Large intestine (tissue), 3 donors: ENCODE results near the gene ABLIM1. TPM values are rescaled to one million over a fixed set of nuclear protein-coding genes. Genes with fewer than 3 reads are reported as not detected.

Experiments
- DNase-seq, 2 donors: peaks; one replicate each; pipeline versions ENCODE4 v3.0.0 to v3.0.0-alpha.2; 2013
- H3K27ac ChIP-seq: one replicate; pipeline ENCODE4 v1.5.1; 2013; ENCODE audit warnings: low read length
- H3K27me3 ChIP-seq: 2 replicates; pipeline ENCODE4 v1.6.1; 2013; ENCODE audit warnings: low read length; ENCODE audit not compliant: control insufficient read depth, insufficient read depth
- H3K36me3 ChIP-seq: 2 replicates; pipeline ENCODE4 v1.6.1; 2013; ENCODE audit warnings: low read length; ENCODE audit not compliant: control insufficient read depth, insufficient read depth
- H3K4me1 ChIP-seq: one replicate; pipeline ENCODE4 v1.6.1; 2013; ENCODE audit warnings: low read length; ENCODE audit not compliant: control insufficient read depth, insufficient read depth
- H3K4me3 ChIP-seq: one replicate; pipeline ENCODE4 v1.5.1; 2013; ENCODE audit warnings: low read length
- H3K9me3 ChIP-seq: one replicate; pipeline ENCODE4 v1.6.1; 2013; ENCODE audit warnings: mild to moderate bottlenecking, low read depth, low read length, moderate library complexity; ENCODE audit not compliant: control insufficient read depth
- WGBS: methylation state at CpG from one replicate; pipeline ENCODE4 v1.1.5; 2013; ENCODE audit warnings: low lambda C conversion rate; ENCODE audit not compliant: insufficient coverage; 5-methylcytosine and 5-hydroxymethylcytosine counted together
- polyA plus RNA-seq: library from polyadenylated mRNA; unstranded; fragments of 120-200 nt; gene quantifications from one replicate; pipeline ENCODE4 v1.2.1, GENCODE V29; 2013

The ABLIM1 gene
- polyA plus RNA-seq, 1 donor, result 54.9 TPM

DNA sequence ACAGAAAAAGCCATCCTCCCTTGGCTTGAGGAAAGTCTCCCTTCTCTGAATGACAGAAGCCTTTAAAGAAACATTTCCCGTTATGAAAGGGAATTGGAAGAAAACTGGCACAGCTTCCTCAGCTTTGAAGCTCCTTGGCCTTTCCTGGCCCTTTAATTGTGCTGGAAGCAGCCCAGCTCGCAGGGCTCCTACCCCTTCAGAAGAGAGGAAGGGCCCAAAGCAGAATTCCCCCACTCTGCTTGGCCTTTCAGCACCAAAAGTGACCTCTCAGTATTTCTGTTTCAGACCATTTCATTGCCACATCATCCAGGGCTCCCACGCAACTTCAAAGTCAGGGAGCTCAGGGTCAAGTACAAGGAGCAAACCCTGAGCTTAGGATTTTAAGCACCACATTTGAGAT is 258.0 kb downstream of the ABLIM1 start:
- Histone ChIP-seq H3K36me3 (no peaks in the 10 kb centered on the region), H3K4me3 (no peak overlapping the region), H3K9me3 (peaks cover 8% of the 10 kb centered on the region), H3K27me3 (peaks cover 53% of the 10 kb centered on the region), H3K27ac (peak overlapping the region; percentile 6), H3K4me1 (peaks cover 12% of the 10 kb centered on the region)
- DNase-seq, result no peak
- no CpG with 5 or more reads among the region's 3 CpGs for WGBS

DNA sequence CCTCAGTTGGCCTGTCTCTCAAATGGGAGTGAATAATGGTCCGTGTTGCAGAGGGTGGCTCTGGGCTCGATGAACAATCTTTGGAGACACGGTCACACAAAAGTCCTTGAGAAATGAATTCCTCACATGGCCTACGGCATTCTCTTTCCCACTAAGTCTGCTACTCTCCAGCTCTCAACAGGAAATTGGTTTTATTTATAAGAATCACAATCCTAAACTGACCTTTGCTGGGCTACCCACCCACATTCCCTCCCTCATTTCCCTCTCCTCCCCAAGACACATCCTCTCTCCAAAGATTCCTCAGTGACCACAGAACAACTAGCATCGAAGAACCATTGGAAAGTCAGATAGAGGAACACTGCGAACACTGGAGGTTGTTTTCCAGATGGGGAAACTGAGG is 258.5 kb downstream of the ABLIM1 start:
- Histone ChIP-seq H3K4me1 (peaks cover 8% of the 10 kb centered on the region), H3K27ac (no peak overlapping the region), H3K27me3 (peaks cover 51% of the 10 kb centered on the region), H3K36me3 (no peaks in the 10 kb centered on the region), H3K9me3 (peaks cover 8% of the 10 kb centered on the region), H3K4me3 (no peak overlapping the region)
- DNase-seq, result no peak
- WGBS, result 75% methylated on average over 2 of the region's 6 CpGs

DNA sequence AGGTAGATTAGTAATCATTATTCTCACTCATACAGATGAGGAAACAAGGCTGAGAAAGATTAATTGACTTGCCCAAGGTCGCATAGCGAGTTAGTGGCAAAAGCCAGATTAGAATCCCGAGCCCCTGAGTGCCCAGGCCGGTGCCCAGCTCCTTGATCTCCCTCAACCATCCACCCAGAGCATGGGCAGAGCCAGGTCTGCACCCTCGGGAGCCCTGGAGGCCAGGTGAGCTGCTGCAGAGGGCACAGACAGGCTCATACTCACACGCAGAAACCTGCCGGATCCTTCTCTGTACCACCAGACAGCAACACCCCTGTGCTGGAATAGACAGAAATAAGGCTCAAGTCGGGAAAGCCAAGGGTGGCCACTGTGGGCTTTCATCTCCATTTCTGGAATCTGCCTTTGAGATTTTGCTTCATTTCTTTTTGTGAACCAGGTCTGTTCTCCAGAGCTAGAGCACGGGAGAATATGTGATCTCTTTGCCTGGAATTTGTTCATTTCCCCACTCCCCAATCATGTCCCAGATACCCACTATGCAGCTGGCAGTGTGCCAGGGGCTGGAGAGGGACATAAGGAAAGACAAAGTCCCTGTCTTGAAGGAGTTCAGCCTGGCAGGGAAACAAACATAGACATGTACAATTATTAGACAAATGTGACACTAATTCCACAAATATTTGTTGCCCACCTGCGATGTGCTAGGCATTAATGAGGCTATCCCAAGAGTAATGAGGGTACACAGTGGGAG is 259.3 kb downstream of the ABLIM1 start:
- Histone ChIP-seq H3K4me3 (no peak overlapping the region), H3K9me3 (peaks cover 3% of the 10 kb centered on the region), H3K36me3 (no peaks in the 10 kb centered on the region), H3K27ac (no peak overlapping the region), H3K27me3 (peaks cover 45% of the 10 kb centered on the region), H3K4me1 (peaks cover 5% of the 10 kb centered on the region)
- WGBS, result no CpG with 5 or more reads among the region's 10 CpGs
- no peak for DNase-seq

DNA sequence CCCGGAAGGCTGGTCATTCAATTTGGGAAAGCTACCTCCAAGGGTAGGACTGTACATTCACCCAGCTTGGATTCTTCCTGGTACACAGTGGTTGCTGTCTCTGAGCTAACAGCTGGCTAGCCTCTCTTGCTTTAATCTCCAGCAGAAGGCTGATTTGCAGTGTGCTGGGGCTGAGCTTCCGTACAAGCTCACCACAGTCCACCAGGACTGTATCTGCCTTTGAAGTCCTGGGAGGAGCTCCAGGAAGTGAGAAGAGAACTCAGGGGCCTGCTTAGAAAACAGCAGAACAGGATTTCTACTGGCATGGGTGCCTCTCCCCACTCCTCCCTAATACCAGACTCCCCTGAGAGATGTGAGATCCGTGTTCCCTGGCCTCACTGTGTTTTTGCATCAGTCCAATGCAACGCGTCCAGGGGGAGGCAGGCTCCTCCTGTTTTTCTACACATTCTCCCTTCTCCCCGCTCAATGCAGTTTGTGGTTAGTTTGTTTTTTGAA is 260.4 kb downstream of the ABLIM1 start:
- DNase-seq, result no peak
- H3K4me1 ChIP-seq, result no peaks in the 10 kb centered on the region
- H3K9me3 ChIP-seq, result no peaks in the 10 kb centered on the region
- H3K36me3 ChIP-seq, result no peaks in the 10 kb centered on the region
- no peak overlapping the region for H3K4me3 ChIP-seq
- no CpG with 5 or more reads among the region's 6 CpGs for WGBS
- H3K27me3 ChIP-seq, result peaks cover 41% of the 10 kb centered on the region
- H3K27ac ChIP-seq, result peak overlapping the region; percentile 2

DNA sequence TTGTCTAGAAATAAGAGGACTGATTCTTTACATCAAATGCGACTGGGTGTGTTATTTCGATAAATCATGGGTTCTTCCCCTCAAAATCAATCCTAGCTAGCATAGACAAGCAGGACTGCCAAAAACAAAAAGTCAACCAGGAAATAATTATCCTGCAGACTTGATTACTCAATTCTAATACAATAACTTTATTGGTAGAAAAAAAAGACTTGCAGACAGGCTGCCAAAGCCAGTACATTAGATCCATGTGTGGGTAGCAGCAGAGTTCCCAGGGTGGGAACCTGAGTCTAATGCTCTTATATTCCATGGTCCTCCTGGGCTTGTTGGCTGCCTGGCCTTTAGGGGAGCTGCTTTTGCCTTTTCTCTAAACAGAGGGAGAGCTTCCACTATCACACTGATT is 261.6 kb downstream of the ABLIM1 start:
- no peaks in the 10 kb centered on the region for H3K36me3 ChIP-seq

DNA sequence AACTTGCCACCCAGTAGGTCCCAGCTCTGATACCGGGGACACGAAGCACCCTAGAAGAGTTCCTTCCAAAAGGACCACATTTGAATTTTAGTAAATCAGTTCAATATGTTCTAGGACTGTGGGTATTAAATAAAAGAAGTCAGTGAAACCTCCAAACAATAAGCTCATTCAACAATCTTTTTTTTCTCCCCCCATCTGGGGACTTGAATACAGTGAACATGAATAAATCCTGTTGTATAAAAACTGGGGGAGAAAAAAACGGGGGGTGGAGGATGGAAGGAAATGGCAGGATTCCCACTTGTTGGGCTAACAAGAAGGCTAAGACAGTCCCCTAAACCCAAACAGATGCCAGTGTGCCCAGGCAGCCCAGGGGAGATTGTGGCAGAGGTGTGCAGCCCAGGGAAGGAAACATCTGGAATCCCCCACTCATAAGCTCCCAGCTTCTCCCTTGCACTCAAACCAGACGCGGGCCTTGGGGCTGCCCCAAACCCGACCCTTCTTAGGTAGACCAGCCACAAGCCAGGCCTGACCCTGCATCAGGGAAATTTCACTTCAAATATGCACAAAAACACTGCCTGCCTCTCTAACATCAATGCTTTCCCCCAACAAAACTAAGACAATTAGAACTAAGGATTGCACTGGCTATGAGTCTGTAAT is 262.6 kb downstream of the ABLIM1 start:
- DNase-seq, result no peak
- H3K4me3 ChIP-seq, result no peak overlapping the region
- no CpG with 5 or more reads among the region's 6 CpGs for WGBS
- H3K36me3 ChIP-seq, result no peaks in the 10 kb centered on the region
- H3K9me3 ChIP-seq, result no peaks in the 10 kb centered on the region
- H3K4me1 ChIP-seq, result no peaks in the 10 kb centered on the region
- peaks cover 28% of the 10 kb centered on the region for H3K27me3 ChIP-seq
- H3K27ac ChIP-seq, result no peak overlapping the region

More for the DNA sequence above, 261.6 kb downstream of the ABLIM1 start:
- Histone ChIP-seq H3K27ac (no peak overlapping the region), H3K27me3 (peaks cover 34% of the 10 kb centered on the region), H3K9me3 (no peaks in the 10 kb centered on the region), H3K4me3 (no peak overlapping the region), H3K4me1 (no peaks in the 10 kb centered on the region)
- DNase-seq, result no peak
- WGBS, result no CpG with 5 or more reads among the region's 2 CpGs

DNA sequence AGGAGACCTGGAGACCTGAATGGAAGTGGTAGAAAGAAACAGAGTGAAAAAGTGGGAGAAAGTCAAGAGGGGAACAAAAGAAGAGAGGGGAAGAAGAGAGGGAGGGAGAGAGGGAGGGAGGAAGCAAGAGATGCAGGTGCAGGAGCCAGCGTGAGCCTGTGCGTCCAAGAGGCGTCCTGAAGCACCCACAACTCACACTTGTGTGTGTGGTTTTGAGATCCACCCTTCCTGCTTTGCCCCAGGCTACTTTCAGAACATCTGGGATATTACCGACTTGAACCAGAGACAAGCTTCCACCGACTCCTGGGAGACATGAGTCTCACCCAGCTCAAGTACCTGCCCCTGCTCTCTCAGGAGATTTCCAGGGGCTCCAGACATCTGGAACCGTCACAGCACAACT is 263.5 kb downstream of the ABLIM1 start:
- Histone ChIP-seq H3K27me3 (peaks cover 20% of the 10 kb centered on the region), H3K36me3 (no peaks in the 10 kb centered on the region), H3K4me3 (no peak overlapping the region), H3K9me3 (no peaks in the 10 kb centered on the region), H3K27ac (no peak overlapping the region), H3K4me1 (no peaks in the 10 kb centered on the region)
- no peak for DNase-seq
- no CpG with 5 or more reads among the region's 6 CpGs for WGBS

DNA sequence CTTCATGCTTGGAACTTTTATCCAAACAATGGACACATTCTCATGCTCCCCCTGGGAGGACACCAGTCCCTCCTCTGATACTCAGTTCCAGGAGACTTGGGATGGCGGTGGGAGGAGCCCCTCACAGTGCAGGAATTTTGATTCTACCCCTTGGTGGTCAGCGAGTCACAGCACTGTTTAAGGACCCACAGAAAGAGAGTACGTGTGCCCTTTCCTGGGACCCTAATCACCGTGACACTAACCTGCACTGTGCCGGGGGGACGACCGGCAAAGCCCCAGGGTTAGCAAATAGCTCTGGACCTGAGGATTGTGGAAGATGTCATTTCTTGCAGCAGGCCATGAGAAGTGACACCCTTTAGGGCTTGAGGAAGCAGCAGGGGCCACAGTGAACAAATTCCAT is 264.2 kb downstream of the ABLIM1 start:
- Histone ChIP-seq H3K36me3 (no peaks in the 10 kb centered on the region), H3K27ac (no peak overlapping the region), H3K9me3 (no peaks in the 10 kb centered on the region), H3K4me1 (no peaks in the 10 kb centered on the region), H3K27me3 (peaks cover 16% of the 10 kb centered on the region), H3K4me3 (no peak overlapping the region)
- DNase-seq, result no peak
- WGBS, result no CpG with 5 or more reads among the region's 7 CpGs

DNA sequence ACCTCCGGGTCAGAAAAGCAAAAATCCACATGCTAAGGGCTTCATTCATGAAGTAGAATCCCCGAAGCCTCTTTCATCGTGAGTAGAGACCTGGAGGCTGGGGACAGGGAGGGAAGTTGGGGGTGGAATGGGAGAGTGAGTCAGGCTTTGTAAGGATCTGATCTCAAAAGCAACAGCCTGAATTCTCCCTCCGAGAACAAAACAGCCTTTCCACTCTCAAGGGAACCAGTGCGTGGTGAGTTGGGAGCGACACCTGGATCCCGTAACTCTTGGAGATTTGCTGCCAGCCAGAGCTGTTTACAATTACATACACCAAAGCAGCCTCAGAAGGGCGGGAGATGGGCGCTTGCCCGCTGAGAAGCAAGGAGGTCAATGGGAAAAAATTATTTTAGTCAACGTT is 264.6 kb downstream of the ABLIM1 start:
- no peak for DNase-seq
- Histone ChIP-seq H3K9me3 (no peaks in the 10 kb centered on the region), H3K27ac (no peak overlapping the region), H3K36me3 (no peaks in the 10 kb centered on the region), H3K4me3 (no peak overlapping the region), H3K4me1 (no peaks in the 10 kb centered on the region), H3K27me3 (peaks cover 16% of the 10 kb centered on the region)
- no CpG with 5 or more reads among the region's 11 CpGs for WGBS

DNA sequence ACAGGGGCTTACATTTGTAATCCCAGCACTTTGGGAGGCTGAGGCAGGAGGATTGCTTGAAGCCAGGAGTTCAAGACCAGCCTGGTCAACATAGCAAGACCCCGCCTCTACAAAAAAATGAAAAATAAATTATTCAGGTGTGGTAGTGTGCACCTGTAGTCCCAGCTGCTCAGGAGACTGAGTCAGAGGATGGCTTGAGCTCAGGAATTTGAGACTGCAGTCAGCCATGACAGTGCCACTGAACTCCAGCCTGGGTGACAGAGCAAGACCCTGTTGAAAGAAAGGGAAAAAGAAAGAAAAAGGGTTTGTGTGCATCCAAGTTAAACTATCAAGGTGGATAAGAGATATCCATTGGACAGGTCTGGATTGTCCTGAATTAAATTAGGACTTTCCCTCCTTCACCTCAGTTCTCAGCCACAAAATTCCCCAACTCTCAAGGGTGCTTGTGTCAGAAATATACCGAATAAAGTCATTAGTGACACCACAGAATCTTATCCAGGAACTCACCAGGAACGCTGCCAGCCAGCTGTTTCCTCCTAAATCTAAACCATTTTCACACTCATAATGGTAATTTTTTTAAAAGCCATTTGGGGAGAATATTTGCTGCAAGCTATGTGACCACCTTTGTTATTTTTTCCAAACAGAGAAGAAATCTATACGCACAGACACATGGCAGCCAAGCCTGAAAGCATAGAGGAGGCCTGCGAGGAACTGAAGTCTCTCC is 265.8 kb downstream of the ABLIM1 start:
- Histone ChIP-seq H3K36me3 (no peaks in the 10 kb centered on the region), H3K4me1 (no peaks in the 10 kb centered on the region), H3K9me3 (no peaks in the 10 kb centered on the region), H3K27ac (no peak overlapping the region), H3K4me3 (no peak overlapping the region), H3K27me3 (peaks cover 13% of the 10 kb centered on the region)
- WGBS, result no CpG with 5 or more reads among the region's 5 CpGs
- DNase-seq, result no peak
